ENCODE results near the gene ACSL1. TPM values are rescaled to one million over a fixed set of nuclear protein-coding genes. Genes with fewer than 3 reads are reported as not detected.

Gene ACSL1
- total RNA-seq, 1 experiment from 2014 or later = 3.5 TPM

DNA sequence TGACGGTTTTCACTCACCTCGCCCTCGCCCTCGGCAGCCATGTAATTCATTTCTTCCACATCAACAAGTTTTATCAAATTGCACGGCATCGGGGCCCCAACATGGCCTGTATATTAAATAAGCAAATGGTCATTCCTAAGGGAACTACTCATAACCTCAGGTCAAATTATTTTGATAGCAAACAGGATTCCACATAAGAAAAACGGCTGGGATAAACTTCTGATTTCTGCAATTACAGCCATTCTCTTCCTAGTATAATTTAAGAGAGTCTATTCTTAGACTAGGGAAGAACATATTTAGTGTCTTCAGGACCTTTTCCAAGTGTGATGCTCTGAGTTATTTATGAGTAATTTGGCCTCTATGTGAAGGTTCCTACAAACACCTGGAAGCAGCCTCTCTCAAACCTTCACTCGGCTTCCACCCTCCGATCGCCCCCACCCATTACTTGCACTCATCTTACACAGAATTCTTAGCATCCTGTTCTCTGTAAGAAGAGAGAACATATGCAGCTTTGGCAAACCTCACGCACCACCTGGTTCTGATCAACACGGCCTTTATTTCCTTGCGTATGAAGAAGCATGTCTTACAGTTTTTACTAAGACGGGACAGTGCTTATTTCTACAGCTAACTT lies 62.5 kb downstream of the ACSL1 start:
- Histone ChIP-seq H3K79me1 (ENCODE audit: insufficient read depth, low read depth, low read length, poor library complexity, severe bottlenecking) (no peaks in the 10 kb centered on the region), H3K23me2 (ENCODE audit: insufficient read length, low read depth, low read length, poor library complexity, severe bottlenecking) (no peaks in the 10 kb centered on the region), H3K9ac (ENCODE audit: extremely low read depth, insufficient read length, low read length) (no peak overlapping the region), H2AFZ (ENCODE audit: low read length) (no peak overlapping the region), H3K14ac (ENCODE audit: insufficient read depth, low read length) (no peak overlapping the region), H3K56ac (ENCODE audit: insufficient read length, low read depth, low read length) (no peak overlapping the region), H3K9me3 (ENCODE audit: control insufficient read depth, low read depth, low read length) (no peaks in the 10 kb centered on the region), H2BK12ac (ENCODE audit: insufficient read length, low read depth, low read length) (no peak overlapping the region), H3K4me2 (ENCODE audit: insufficient read depth, insufficient read length, low read length) (no peak overlapping the region), H4K91ac (ENCODE audit: insufficient read length, low read depth, low read length) (no peak overlapping the region), H4K8ac (replicated peaks; ENCODE audit: insufficient read length, low read depth, low read length) (no peak overlapping the region), H3K79me2 (ENCODE audit: insufficient read depth, low read length) (no peaks in the 10 kb centered on the region), H3K18ac (ENCODE audit: insufficient read length, low read depth, low read length) (no peak overlapping the region), H3K27me3 (ENCODE audit: insufficient read depth, low read length) (no peaks in the 10 kb centered on the region), H3K23ac (ENCODE audit: insufficient read length, low read depth, low read length) (no peak overlapping the region), H4K5ac (ENCODE audit: insufficient read length, low read depth, low read length) (no peak overlapping the region), H3K4me1 (ENCODE audit: insufficient read depth, low read length) (no peaks in the 10 kb centered on the region), H2BK120ac (ENCODE audit: low read depth, low read length, poor library complexity, severe bottlenecking) (no peak overlapping the region), H2BK5ac (ENCODE audit: insufficient read length, low read length) (no peak overlapping the region), H3K4ac (ENCODE audit: low read depth, low read length) (no peak overlapping the region), H3T11ph (ENCODE audit: low read length) (no peak overlapping the region), H2BK15ac (ENCODE audit: low read depth, low read length) (no peak overlapping the region), H4K20me1 (ENCODE audit: control insufficient read depth, insufficient read depth, insufficient read length) (no peaks in the 10 kb centered on the region), H3K27ac (ENCODE audit: insufficient read length, low read depth, low read length) (no peak overlapping the region), H2BK20ac (ENCODE audit: low read depth, low read length, poor library complexity, severe bottlenecking) (no peak overlapping the region), H2AK5ac (ENCODE audit: insufficient read length, low read length) (no peak overlapping the region)
- no peaks in the 10 kb centered on the region for H3K4me1 Mint-ChIP-seq
- no CpG with 5 or more reads among the region's 14 CpGs for WGBS (ENCODE audit: extremely low coverage, insufficient read length, low lambda C conversion rate)
- H3K36me3 Mint-ChIP-seq (ENCODE audit: insufficient read depth in 1 of 3, low read depth in 3 of 3) = no peaks in the 10 kb centered on the region
- H3K27me3 Mint-ChIP-seq (ENCODE audit: low read depth) = no peaks in the 10 kb centered on the region
- TF ChIP-seq, protein P1, sequence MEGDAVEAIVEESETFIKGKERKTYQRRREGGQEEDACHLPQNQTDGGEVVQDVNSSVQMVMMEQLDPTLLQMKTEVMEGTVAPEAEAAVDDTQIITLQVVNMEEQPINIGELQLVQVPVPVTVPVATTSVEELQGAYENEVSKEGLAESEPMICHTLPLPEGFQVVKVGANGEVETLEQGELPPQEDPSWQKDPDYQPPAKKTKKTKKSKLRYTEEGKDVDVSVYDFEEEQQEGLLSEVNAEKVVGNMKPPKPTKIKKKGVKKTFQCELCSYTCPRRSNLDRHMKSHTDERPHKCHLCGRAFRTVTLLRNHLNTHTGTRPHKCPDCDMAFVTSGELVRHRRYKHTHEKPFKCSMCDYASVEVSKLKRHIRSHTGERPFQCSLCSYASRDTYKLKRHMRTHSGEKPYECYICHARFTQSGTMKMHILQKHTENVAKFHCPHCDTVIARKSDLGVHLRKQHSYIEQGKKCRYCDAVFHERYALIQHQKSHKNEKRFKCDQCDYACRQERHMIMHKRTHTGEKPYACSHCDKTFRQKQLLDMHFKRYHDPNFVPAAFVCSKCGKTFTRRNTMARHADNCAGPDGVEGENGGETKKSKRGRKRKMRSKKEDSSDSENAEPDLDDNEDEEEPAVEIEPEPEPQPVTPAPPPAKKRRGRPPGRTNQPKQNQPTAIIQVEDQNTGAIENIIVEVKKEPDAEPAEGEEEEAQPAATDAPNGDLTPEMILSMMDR (conservative IDR thresholded peaks at IDR 0.05) = no peak
- no peak overlapping the region for H3K4me3 Mint-ChIP-seq
- H3K27ac Mint-ChIP-seq = no peak overlapping the region
- H3K9me3 Mint-ChIP-seq = no peaks in the 10 kb centered on the region
- DNase-seq = no peak
